ENCODE data around the gene ST3GAL4. TPM values are rescaled to one million over a fixed set of nuclear protein-coding genes. Genes with fewer than 3 reads are reported as not detected.

Gene ST3GAL4
- total and polyA plus RNA-seq, 2 of the 8 experiments (the other 6 are each of a cell fraction or from before 2014, with no cell fraction given), result 15.6 to 20.0 TPM

GRCh38 chr11:126322996-126323395 is 32.5 kb upstream of the ST3GAL4 start (continued):
- TF ChIP-seq CEBPB (IDR thresholded peaks at IDR 0.05; ENCODE audit: low read depth, low read length), result no peak
- no peak for TF ChIP-seq RFX5 (IDR thresholded peaks at IDR 0.05; ENCODE audit: borderline replicate concordance, low read depth, low read length)
- TF ChIP-seq KDM5A (IDR thresholded peaks at IDR 0.05; ENCODE audit: low read length), result no peak
- TF ChIP-seq TAF7 (optimal IDR thresholded peaks at IDR 0.05; ENCODE audit: borderline replicate concordance, low read depth, low read length), result no peak
- TF ChIP-seq ASH2L (IDR thresholded peaks at IDR 0.05; ENCODE audit: low read length), result no peak
- TF ChIP-seq JUND (IDR thresholded peaks at IDR 0.05; ENCODE audit: low read length), result no peak
- no peak for TF ChIP-seq SP2 (IDR thresholded peaks at IDR 0.05; ENCODE audit: low read length)
- no peak for TF ChIP-seq RNF2 (IDR thresholded peaks at IDR 0.05; ENCODE audit: borderline replicate concordance, low read depth, low read length, missing control alignments, poor library complexity, severe bottlenecking)
